Testis (tissue), 2 donors: Measurements from ENCODE around the gene WDR76.

Source experiments
- CTCF ChIP-seq, 3 experiments: fragments of 450-650 bp in 2 of 3; fragments of 200-600 bp in 1 of 3; sonication (generic) in 1 of 3; IDR thresholded peaks; one replicate each; pipeline ENCODE4 v1.5.1; 2016 to 2019; ENCODE audit warnings: antibody characterized with exemption in 3 of 3, mild to moderate bottlenecking in 2 of 3, moderate library complexity in 1 of 3
- POLR2A ChIP-seq: fragments of 450-650 bp; IDR thresholded peaks from one replicate; pipeline ENCODE4 v1.6.1; 2017; ENCODE audit warnings: antibody characterized with exemption, mild to moderate bottlenecking, moderate library complexity

GRCh38 chr15:43873651-43874050, 46.8 kb downstream of the WDR76 start:
- TF ChIP-seq CTCF (IDR thresholded peaks at IDR 0.05) (no peak), POLR2A (no peak)
